Activated CD4-positive, alpha-beta T cell treated with anti-CD3 and anti-CD28 coated beads, Interleukin-2, amount 50 U/mL, for 24 hours (primary cell): Measurements from ENCODE around the gene ZIK1.
A peak's percentile ranks its signal among the peaks of the same experiment; 100 is the strongest.

ENCODE experiments used
- DNase-seq, 2 donors: peaks; one replicate each; pipeline ENCODE4 v3.0.0-alpha.2; 2020; ENCODE audit warnings: low read depth in 1 of 2, low spot score in 1 of 2

Gene ZIK1

GRCh38 chr19:57606931-57607330, 23.0 kb downstream of the ZIK1 start:
- DNase-seq = no peak

DNA sequence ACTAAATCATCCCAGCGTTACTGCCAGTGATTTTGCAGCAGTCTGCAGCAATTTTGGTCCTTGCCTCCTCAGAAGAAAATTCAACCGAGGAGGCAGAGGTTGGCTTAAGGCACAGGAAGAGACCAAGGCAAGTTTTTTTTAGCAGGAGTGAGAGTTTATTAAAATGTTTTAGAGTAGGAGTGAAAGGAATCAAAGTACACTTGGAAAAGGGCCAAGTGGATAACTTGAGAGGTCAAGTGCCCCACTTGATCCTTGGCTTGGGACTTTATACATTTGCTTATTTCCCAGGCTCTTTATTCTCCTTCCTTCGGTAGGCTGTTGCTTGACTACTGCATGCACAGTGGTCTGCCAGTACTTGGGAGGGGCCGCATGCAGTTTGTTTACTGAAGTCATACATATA, 27.2 kb downstream of the ZIK1 start:
- no peak for DNase-seq

GRCh38 chr19:57613941-57614743, 30.2 kb downstream of the ZIK1 start, which contains the start of gene ZNF134:
ZNF134 (plus strand) TSS chr19:57614242; CDS start chr19:57619469, 5,227 bp downstream.
- peak; percentile 76 to 88 for DNase-seq

GRCh38 chr19:57615346-57615745, 31.4 kb downstream of the ZIK1 start:
- DNase-seq = no peak

- no peak for DNase-seq
These were observed 36.9 kb downstream of the ZIK1 start for GRCh38 chr19:57620673-57621348.

- DNase-seq = no peak
These were observed 39.1 kb downstream of the ZIK1 start for GRCh38 chr19:57623091-57623490.

- DNase-seq = peak; percentile 58 to 79
These were observed 49.3 kb downstream of the ZIK1 start, which contains the start of gene ZNF211 for GRCh38 chr19:57632987-57633831. ZNF211 (plus strand) TSS chr19:57633168; CDS start chr19:57633347, 179 bp downstream.

GRCh38 chr19:57633832-57634131, 49.8 kb downstream of the ZIK1 start:
- no peak for DNase-seq

DNA sequence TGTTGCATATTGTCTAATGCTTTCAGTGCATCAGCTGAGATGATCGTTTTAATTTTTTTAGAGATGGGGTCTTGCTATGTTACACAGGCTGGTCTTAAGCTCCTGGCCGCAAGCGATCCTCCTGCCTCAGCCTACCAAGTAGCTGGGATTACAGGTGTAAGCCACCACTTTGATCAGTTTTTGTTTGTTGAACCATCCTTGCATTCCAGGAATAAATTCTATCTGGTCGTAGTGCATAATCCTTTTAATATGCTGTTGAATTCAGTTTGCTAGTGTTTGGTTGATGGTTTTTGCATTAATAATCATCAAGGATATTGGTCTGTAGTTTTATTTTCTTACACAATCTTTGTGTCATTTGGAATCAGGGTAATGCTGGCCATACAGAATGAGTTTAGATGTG, 53.4 kb downstream of the ZIK1 start:
- no peak for DNase-seq

DNA sequence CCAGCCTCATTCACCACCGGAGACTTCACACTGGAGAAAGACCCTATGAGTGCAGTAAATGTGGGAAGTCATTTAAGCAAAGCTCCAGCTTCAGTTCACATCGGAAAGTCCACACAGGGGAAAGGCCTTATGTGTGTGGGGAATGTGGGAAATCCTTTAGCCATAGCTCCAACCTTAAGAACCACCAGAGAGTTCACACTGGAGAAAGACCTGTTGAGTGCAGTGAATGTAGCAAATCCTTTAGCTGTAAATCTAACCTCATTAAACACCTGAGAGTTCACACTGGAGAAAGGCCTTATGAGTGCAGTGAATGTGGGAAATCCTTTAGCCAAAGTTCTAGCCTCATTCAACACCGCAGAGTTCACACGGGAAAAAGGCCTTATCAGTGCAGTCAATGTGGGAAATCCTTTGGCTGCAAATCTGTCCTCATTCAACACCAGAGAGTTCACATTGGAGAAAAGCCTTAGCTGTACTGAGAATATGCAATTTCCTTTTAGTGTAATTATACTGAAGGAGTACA, 57.8 kb downstream of the ZIK1 start:
- no peak for DNase-seq

GRCh38 chr19:57642396-57643046, 58.6 kb downstream of the ZIK1 start:
- no peak for DNase-seq
